ENCODE measurements around the gene XKR7. TPM values are rescaled to one million over a fixed set of nuclear protein-coding genes. Genes with fewer than 3 reads are reported as not detected.

The XKR7 gene
- total RNA-seq, 1 experiment from 2014 or later: 1.3 TPM

DNA sequence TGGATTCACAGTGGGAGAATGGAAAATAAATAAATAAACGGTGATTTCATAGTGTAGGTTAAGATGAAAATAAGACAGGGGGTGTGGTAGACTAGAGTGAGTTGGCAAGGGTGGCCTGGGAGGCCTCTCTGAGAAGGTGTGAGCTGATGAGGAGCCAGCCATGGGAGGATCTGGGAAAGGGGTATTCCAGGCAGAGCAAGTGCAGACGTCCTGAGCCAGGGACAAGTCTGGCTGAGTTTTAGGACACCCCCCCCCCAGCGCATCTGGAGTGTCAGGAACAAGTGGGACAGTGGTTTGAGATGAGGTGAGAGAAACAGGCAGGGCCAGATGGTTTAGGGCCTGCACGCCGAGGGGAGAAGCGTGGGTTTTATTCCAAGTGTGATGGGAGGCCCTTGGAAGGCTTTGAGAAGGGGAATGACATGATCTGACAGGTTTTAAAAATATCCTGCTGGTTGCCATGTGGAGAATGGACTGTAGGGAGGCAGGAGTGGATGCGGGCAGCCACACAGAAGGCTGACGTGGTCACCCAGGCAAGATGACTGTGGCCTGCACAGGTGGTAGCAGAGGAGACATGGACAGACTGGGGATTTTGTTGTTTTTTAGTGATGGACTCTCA, 21.2 kb downstream of the XKR7 start:
- Histone ChIP-seq H3K27ac (ENCODE audit: insufficient read length, low read depth, low read length) (no peak overlapping the region), H3K4me1 (ENCODE audit: insufficient read depth, low read length) (no peaks in the 10 kb centered on the region), H2AK5ac (ENCODE audit: insufficient read length, low read length) (no peak overlapping the region), H3K4me2 (ENCODE audit: insufficient read depth, insufficient read length, low read length) (no peak overlapping the region), H3K56ac (ENCODE audit: insufficient read length, low read depth, low read length) (no peak overlapping the region), H3K9ac (ENCODE audit: extremely low read depth, insufficient read length, low read length) (no peak overlapping the region), H2BK20ac (ENCODE audit: low read depth, low read length, poor library complexity, severe bottlenecking) (no peak overlapping the region), H3K79me1 (ENCODE audit: insufficient read depth, low read depth, low read length, poor library complexity, severe bottlenecking) (no peaks in the 10 kb centered on the region), H3K27me3 (ENCODE audit: insufficient read depth, low read length) (peaks cover 3% of the 10 kb centered on the region; the same call in 1 of the 2 replicates), H2BK120ac (ENCODE audit: low read depth, low read length, poor library complexity, severe bottlenecking) (no peak overlapping the region), H4K20me1 (ENCODE audit: control insufficient read depth, insufficient read depth, insufficient read length) (no peaks in the 10 kb centered on the region), H3T11ph (ENCODE audit: low read length) (no peak overlapping the region), H4K8ac (replicated peaks; ENCODE audit: insufficient read length, low read depth, low read length) (no peak overlapping the region), H3K4ac (ENCODE audit: low read depth, low read length) (no peak overlapping the region), H4K5ac (ENCODE audit: insufficient read length, low read depth, low read length) (no peak overlapping the region), H3K79me2 (ENCODE audit: insufficient read depth, low read length) (no peaks in the 10 kb centered on the region), H2BK15ac (ENCODE audit: low read depth, low read length) (no peak overlapping the region), H4K91ac (ENCODE audit: insufficient read length, low read depth, low read length) (no peak overlapping the region), H2BK5ac (ENCODE audit: insufficient read length, low read length) (no peak overlapping the region), H3K23ac (ENCODE audit: insufficient read length, low read depth, low read length) (no peak overlapping the region), H3K23me2 (ENCODE audit: insufficient read length, low read depth, low read length, poor library complexity, severe bottlenecking) (no peaks in the 10 kb centered on the region), H2BK12ac (ENCODE audit: insufficient read length, low read depth, low read length) (no peak overlapping the region), H3K9me3 (ENCODE audit: control insufficient read depth, low read depth, low read length) (no peaks in the 10 kb centered on the region), H3K14ac (ENCODE audit: insufficient read depth, low read length) (no peak overlapping the region), H2AFZ (ENCODE audit: low read length) (no peak overlapping the region), H3K18ac (ENCODE audit: insufficient read length, low read depth, low read length) (no peak overlapping the region)
- Mint-ChIP-seq H3K4me3 (no peak overlapping the region), H3K27ac (peak overlapping the region in 1 of 3 experiments; percentile 44; a peak in 2 of 7 replicates), H3K4me1 (peaks cover 2 to 8% of the 10 kb centered on the region in 2 experiments; a peak in 3 of 4 replicates), H3K36me3 (ENCODE audit: insufficient read depth in 1 of 3, low read depth in 3 of 3) (no peaks in the 10 kb centered on the region), H3K9me3 (no peaks in the 10 kb centered on the region), H3K27me3 (ENCODE audit: low read depth) (peaks cover 28% of the 10 kb centered on the region)
- no peak for DNase-seq
- TF ChIP-seq CTCF (conservative IDR thresholded peaks at IDR 0.05): no peak
- 100% methylated on average over 1 of the region's 8 CpGs for WGBS (ENCODE audit: extremely low coverage, insufficient read length, low lambda C conversion rate)

All from H9 (cell line).